Endodermal cell (in vitro differentiated cells): ENCODE measurements around the gene STX8. TPM values are rescaled to one million over a fixed set of nuclear protein-coding genes. Genes with fewer than 3 reads are reported as not detected.

Experiments
- DNase-seq: peaks from one replicate; pipeline ENCODE4 v3.0.0-alpha.2; 2017
- H3K27ac ChIP-seq: 2 replicates; pipeline ENCODE4 v1.5.1; 2013; ENCODE audit warnings: mild to moderate bottlenecking, low read depth, low read length, moderate library complexity
- H3K27me3 ChIP-seq: 2 replicates; pipeline ENCODE4 v1.6.1; 2013; ENCODE audit warnings: mild to moderate bottlenecking, low read length, moderate library complexity; ENCODE audit not compliant: insufficient read depth, control insufficient read depth, poor library complexity, severe bottlenecking
- H3K36me3 ChIP-seq: 2 replicates; pipeline ENCODE4 v1.7.0; 2013; ENCODE audit warnings: mild to moderate bottlenecking, low read length, moderate library complexity; ENCODE audit not compliant: control insufficient read depth, insufficient read depth
- H3K4me1 ChIP-seq: one replicate; pipeline ENCODE4 v1.7.0; 2013; ENCODE audit warnings: low read length; ENCODE audit not compliant: control insufficient read depth, insufficient read depth
- H3K4me3 ChIP-seq: 2 replicates; pipeline ENCODE4 v1.5.1; 2013; ENCODE audit warnings: mild to moderate bottlenecking, low read length, moderate library complexity
- H3K9ac ChIP-seq: 2 replicates; pipeline ENCODE4 v1.6.1; 2013; ENCODE audit warnings: mild to moderate bottlenecking, low read length, moderate library complexity; ENCODE audit not compliant: poor library complexity, severe bottlenecking; ENCODE audit errors: extremely low read depth
- H3K9me3 ChIP-seq: 2 replicates; pipeline ENCODE4 v1.6.1; 2013; ENCODE audit warnings: mild to moderate bottlenecking, low read length, moderate library complexity; ENCODE audit not compliant: control insufficient read depth
- H3K27ac Mint-ChIP-seq: 2 replicates; pipeline ENCODE4 v1.8.0; 2020; ENCODE audit warnings: mixed read lengths
- H3K27me3 Mint-ChIP-seq: 2 replicates; pipeline ENCODE4 v1.8.0; 2021; ENCODE audit warnings: mild to moderate bottlenecking, mixed read lengths; ENCODE audit not compliant: insufficient read depth
- H3K36me3 Mint-ChIP-seq: 2 replicates; pipeline ENCODE4 v1.8.0; 2020; ENCODE audit warnings: low read depth, mixed read lengths
- H3K4me1 Mint-ChIP-seq: 2 replicates; pipeline ENCODE4 v1.8.0; 2020; ENCODE audit warnings: mixed read lengths
- H3K4me3 Mint-ChIP-seq: 2 replicates; pipeline ENCODE4 v1.8.0; 2020; ENCODE audit warnings: mild to moderate bottlenecking, moderate library complexity, mixed read lengths
- H3K9me3 Mint-ChIP-seq: 2 replicates; pipeline ENCODE4 v1.8.0; 2020; ENCODE audit warnings: mild to moderate bottlenecking, mixed read lengths
- CTCF ChIP-seq: fragments of 200-600 bp; sonication (generic); conservative IDR thresholded peaks from 2 replicates; pipeline ENCODE4 v1.5.0; 2021; ENCODE audit warnings: antibody characterized with exemption, mild to moderate bottlenecking
- WGBS, 2 experiments: methylation state at CpG; one replicate each; pipeline versions ENCODE4 v1.1.5 to v1.1.7; 2013; ENCODE audit warnings: missing lambda C conversion rate in 2 of 2, mixed read lengths in 1 of 2; ENCODE audit not compliant: insufficient coverage in 1 of 2, insufficient read length in 1 of 2; 5-methylcytosine and 5-hydroxymethylcytosine counted together
- total RNA-seq, 2 donors: library from RNA; stranded (reverse); fragmentation: NEBNext Ultra II Directional in 1 of 2; extraction: Animal tissue kit (Norgen Biotek cat#: 25700) in 1 of 2; gene quantifications; 2 replicates in 1 of 2; 3 replicates in 1 of 2; pipeline ENCODE4 v1.2.1, GENCODE V29; 2021

Gene STX8
- total RNA-seq, 2 donors from 2014 or later = 82.5 to 98.2 TPM

DNA sequence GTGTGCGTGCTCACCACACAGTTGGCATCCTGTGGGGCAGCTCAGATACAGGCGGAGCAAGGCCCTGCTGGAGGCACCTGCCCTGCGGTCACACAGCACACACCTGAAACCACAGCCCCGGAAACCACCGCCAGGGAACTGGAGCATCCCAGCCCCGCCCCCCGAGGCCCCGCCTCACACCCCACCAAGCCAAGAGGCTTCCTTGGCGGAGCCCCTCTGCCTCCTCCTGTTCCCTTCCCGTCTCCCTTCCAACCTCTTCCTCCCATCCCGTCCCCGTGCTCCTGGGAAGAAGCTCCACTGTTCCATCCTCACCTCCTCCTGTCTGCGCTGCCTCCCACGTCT, 348.9 kb downstream of the STX8 start:
- no peaks in the 10 kb centered on the region for H3K9me3 Mint-ChIP-seq
- H3K36me3 Mint-ChIP-seq = peaks cover 7% of the 10 kb centered on the region
- no peak overlapping the region for H3K27ac Mint-ChIP-seq
- peaks cover 20% of the 10 kb centered on the region for H3K36me3 ChIP-seq
- H3K27ac ChIP-seq = no peak overlapping the region
- H3K9ac ChIP-seq = no peak overlapping the region
- 79 to 80% methylated on average over 8 to 14 of the region's 14 CpGs for WGBS, 2 experiments
- no peaks in the 10 kb centered on the region for H3K27me3 Mint-ChIP-seq
- no peak overlapping the region for H3K4me3 Mint-ChIP-seq
- no peaks in the 10 kb centered on the region for H3K27me3 ChIP-seq
- peaks cover 3% of the 10 kb centered on the region for H3K4me1 ChIP-seq
- peak; percentile 92 for DNase-seq
- H3K4me3 ChIP-seq = no peak overlapping the region
- TF ChIP-seq CTCF = no peak
- peaks cover 5% of the 10 kb centered on the region for H3K4me1 Mint-ChIP-seq
- no peaks in the 10 kb centered on the region for H3K9me3 ChIP-seq

- Mint-ChIP-seq H3K36me3 (peaks cover 7% of the 10 kb centered on the region), H3K27ac (no peak overlapping the region), H3K9me3 (no peaks in the 10 kb centered on the region), H3K4me1 (peaks cover 8% of the 10 kb centered on the region), H3K27me3 (no peaks in the 10 kb centered on the region), H3K4me3 (no peak overlapping the region)
- H3K27ac ChIP-seq = no peak overlapping the region
- H3K4me3 ChIP-seq = no peak overlapping the region
- H3K9me3 ChIP-seq = no peaks in the 10 kb centered on the region
- DNase-seq = no peak
- no peaks in the 10 kb centered on the region for H3K27me3 ChIP-seq
- no peak for TF ChIP-seq CTCF
- H3K9ac ChIP-seq = no peak overlapping the region
- 89 to 94% methylated on average over 5 to 33 of the region's 34 CpGs for WGBS, 2 experiments
- peaks cover 23% of the 10 kb centered on the region for H3K36me3 ChIP-seq
- H3K4me1 ChIP-seq = peaks cover 3% of the 10 kb centered on the region
These were observed 349.4 kb downstream of the STX8 start for GRCh38 chr17:9226130-9226793.

- no peaks in the 10 kb centered on the region for H3K27me3 ChIP-seq
- peaks cover 10% of the 10 kb centered on the region for H3K4me1 ChIP-seq
- Mint-ChIP-seq H3K4me3 (no peak overlapping the region), H3K9me3 (no peaks in the 10 kb centered on the region), H3K36me3 (peaks cover 7% of the 10 kb centered on the region), H3K27ac (peak overlapping the region; percentile 35), H3K27me3 (no peaks in the 10 kb centered on the region), H3K4me1 (peaks cover 11% of the 10 kb centered on the region)
- no peak overlapping the region for H3K4me3 ChIP-seq
- TF ChIP-seq CTCF = peak; percentile 79
- no peak overlapping the region for H3K9ac ChIP-seq
- H3K36me3 ChIP-seq = peaks cover 23% of the 10 kb centered on the region
- no peaks in the 10 kb centered on the region for H3K9me3 ChIP-seq
- DNase-seq = peak; percentile 99
- 29 to 38% methylated on average over 12 to 32 of the region's 32 CpGs for WGBS, 2 experiments
- no peak overlapping the region for H3K27ac ChIP-seq
These were observed 350.1 kb downstream of the STX8 start for GRCh38 chr17:9225305-9226101.
